ENCODE measurements around the gene CDK6. TPM values are rescaled to one million over a fixed set of nuclear protein-coding genes. Genes with fewer than 3 reads are reported as not detected.

Gene CDK6
- total and polyA plus RNA-seq, 2 experiments from 2014 or later: 7.4 to 23.7 TPM

GRCh38 chr7:92723943-92724342, 112.4 kb downstream of the CDK6 start:
- no peaks in the 10 kb centered on the region for H3K79me2 ChIP-seq (replicated peaks; ENCODE audit: insufficient read depth)
- DNase-seq (ENCODE audit: low spot score): peak; percentile 72
- ATAC-seq: peak; percentile 99
- no peaks in the 10 kb centered on the region for H3K36me3 ChIP-seq (ENCODE audit: insufficient read depth)
- peak overlapping the region; percentile 8; the same call in 1 of the 2 replicates for H3K27ac ChIP-seq (ENCODE audit: low read depth)
- no peaks in the 10 kb centered on the region for H3F3A ChIP-seq (replicated peaks; ENCODE audit: low read depth)
- peak overlapping the region; percentile 23 for H3K4me2 ChIP-seq
- no peaks in the 10 kb centered on the region for H3K27me3 ChIP-seq (ENCODE audit: insufficient read depth)
- peaks cover 12% of the 10 kb centered on the region for H3K4me1 ChIP-seq (ENCODE audit: insufficient read depth)
- peaks cover 31% of the 10 kb centered on the region for H3K4me1 Mint-ChIP-seq
- no peaks in the 10 kb centered on the region for H3K9me3 Mint-ChIP-seq
- no peaks in the 10 kb centered on the region for H4K20me1 ChIP-seq (replicated peaks; ENCODE audit: insufficient read depth)
- H3K4me3 ChIP-seq: no peak overlapping the region
- TF ChIP-seq STAT1 (IDR thresholded peaks at IDR 0.05; ENCODE audit: unreplicated experiment) (no peak), ZNF462 (CRISPR knock-in tag; IDR thresholded peaks at IDR 0.05) (peak; percentile 61; the same call in 1 of the 2 replicates), NANOG (IDR thresholded peaks at IDR 0.05; ENCODE audit: borderline replicate concordance) (peak; percentile 62; the same call in 1 of the 2 replicates), ZNF114 (CRISPR knock-in tag; IDR thresholded peaks at IDR 0.05) (no peak), ZNF331 (CRISPR knock-in tag; IDR thresholded peaks at IDR 0.05; ENCODE audit: low read depth) (no peak)
- TF ChIP-seq, protein P1, sequence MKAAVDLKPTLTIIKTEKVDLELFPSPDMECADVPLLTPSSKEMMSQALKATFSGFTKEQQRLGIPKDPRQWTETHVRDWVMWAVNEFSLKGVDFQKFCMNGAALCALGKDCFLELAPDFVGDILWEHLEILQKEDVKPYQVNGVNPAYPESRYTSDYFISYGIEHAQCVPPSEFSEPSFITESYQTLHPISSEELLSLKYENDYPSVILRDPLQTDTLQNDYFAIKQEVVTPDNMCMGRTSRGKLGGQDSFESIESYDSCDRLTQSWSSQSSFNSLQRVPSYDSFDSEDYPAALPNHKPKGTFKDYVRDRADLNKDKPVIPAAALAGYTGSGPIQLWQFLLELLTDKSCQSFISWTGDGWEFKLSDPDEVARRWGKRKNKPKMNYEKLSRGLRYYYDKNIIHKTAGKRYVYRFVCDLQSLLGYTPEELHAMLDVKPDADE (IDR thresholded peaks at IDR 0.05): no peak
- peaks cover 6% of the 10 kb centered on the region for H3K36me3 Mint-ChIP-seq (ENCODE audit: low read depth)
- H3K4me3 Mint-ChIP-seq: peak overlapping the region; percentile 19; the same call in 1 of the 3 replicates
- H3K27me3 Mint-ChIP-seq (ENCODE audit: insufficient read depth, low read depth, poor library complexity): peaks cover 4% of the 10 kb centered on the region
- H3K27ac Mint-ChIP-seq: peak overlapping the region; percentile 13; the same call in 1 of the 2 replicates
- no peaks in the 10 kb centered on the region for H3K9me2 ChIP-seq (ENCODE audit: insufficient read depth)
- H2AFZ ChIP-seq: no peak overlapping the region
